ENCODE data around the gene NLK. TPM values are rescaled to one million over a fixed set of nuclear protein-coding genes. Genes with fewer than 3 reads are reported as not detected.

Gene NLK
- total RNA-seq, 4 donors from 2014 or later, result 7.7 to 20.8 (median 11.5) TPM

DNA sequence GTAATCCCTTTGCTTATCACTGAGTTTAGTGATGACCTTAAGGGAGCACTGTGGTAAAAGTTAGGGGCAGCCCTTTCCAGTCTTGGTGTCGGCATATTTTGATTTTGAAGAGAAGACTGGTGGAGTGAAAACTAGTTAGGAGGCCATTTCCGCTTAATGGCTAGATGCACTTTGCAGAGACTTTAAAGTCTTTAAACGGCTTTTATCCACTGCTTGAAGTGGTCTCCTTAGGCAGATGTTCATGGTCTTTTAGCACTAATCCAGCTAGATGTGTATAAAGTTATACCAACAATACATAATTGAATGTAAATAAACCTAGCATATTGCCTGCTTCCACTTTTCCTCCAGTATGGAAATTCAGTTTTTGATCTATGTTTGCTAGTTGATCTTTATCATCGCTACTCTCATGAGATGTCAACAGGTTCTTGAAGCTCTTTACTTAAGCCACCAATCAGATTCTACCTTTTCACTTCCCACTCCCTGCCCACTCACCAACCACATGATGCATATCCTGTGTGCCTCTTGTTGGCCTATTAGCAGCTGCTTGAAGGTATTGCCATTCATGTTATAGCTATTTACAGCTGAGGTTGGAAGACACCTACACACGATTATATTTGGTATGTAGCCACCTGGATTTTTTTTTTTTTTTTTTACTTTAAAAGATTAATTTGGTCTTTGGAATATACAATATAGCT lies 132.0 kb downstream of the NLK start:
- no peaks in the 10 kb centered on the region for H3K9me3 ChIP-seq
- H3K36me3 ChIP-seq, result no peaks in the 10 kb centered on the region
- WGBS, result 78% methylated on average over 5 of the region's 5 CpGs
- DNase-seq (ENCODE audit: low spot score in 2 of 2), result no peak
- TF ChIP-seq, protein P1, sequence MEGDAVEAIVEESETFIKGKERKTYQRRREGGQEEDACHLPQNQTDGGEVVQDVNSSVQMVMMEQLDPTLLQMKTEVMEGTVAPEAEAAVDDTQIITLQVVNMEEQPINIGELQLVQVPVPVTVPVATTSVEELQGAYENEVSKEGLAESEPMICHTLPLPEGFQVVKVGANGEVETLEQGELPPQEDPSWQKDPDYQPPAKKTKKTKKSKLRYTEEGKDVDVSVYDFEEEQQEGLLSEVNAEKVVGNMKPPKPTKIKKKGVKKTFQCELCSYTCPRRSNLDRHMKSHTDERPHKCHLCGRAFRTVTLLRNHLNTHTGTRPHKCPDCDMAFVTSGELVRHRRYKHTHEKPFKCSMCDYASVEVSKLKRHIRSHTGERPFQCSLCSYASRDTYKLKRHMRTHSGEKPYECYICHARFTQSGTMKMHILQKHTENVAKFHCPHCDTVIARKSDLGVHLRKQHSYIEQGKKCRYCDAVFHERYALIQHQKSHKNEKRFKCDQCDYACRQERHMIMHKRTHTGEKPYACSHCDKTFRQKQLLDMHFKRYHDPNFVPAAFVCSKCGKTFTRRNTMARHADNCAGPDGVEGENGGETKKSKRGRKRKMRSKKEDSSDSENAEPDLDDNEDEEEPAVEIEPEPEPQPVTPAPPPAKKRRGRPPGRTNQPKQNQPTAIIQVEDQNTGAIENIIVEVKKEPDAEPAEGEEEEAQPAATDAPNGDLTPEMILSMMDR (IDR thresholded peaks at IDR 0.05), result no peak
- no peak overlapping the region for H3K4me3 ChIP-seq
- H3K27me3 ChIP-seq, result no peaks in the 10 kb centered on the region
- H3K4me1 ChIP-seq, result no peaks in the 10 kb centered on the region
- no peak overlapping the region for H3K27ac ChIP-seq

DNA sequence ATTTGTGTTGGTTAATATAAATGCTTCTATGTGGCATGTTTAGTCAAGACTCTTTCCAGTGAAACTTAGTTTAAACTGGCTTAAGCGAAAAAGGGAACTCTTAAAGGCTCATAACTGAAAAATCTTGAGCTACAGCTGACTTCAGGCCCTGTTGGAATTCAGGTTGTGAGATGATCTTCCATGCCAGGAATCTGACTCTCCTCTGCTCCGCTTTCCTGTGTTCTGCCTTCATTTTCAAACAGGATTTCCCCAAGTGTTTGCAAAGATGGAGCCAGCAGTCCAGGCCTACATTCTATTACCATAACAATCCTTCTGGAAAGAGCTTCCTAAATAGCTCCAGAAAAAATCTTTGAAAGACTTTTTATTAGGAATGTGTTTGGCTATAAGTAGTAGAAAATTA lies 134.9 kb downstream of the NLK start:
- no peak overlapping the region for H3K4me3 ChIP-seq
- no peak overlapping the region for H3K27ac ChIP-seq
- H3K9me3 ChIP-seq, result no peaks in the 10 kb centered on the region
- peaks cover 4% of the 10 kb centered on the region for H3K36me3 ChIP-seq
- WGBS, result 96% methylated on average over 2 of the region's 2 CpGs
- H3K27me3 ChIP-seq, result no peaks in the 10 kb centered on the region
- no peak for TF ChIP-seq POLR2AphosphoS5 (IDR thresholded peaks at IDR 0.05)
- TF ChIP-seq EP300 (IDR thresholded peaks at IDR 0.05), result no peak
- TF ChIP-seq POLR2A (IDR thresholded peaks at IDR 0.05), result no peak
- TF ChIP-seq, protein P1 (IDR thresholded peaks at IDR 0.05), result no peak
- no peaks in the 10 kb centered on the region for H3K4me1 ChIP-seq
- no peak for DNase-seq (ENCODE audit: low spot score in 2 of 2)

DNA sequence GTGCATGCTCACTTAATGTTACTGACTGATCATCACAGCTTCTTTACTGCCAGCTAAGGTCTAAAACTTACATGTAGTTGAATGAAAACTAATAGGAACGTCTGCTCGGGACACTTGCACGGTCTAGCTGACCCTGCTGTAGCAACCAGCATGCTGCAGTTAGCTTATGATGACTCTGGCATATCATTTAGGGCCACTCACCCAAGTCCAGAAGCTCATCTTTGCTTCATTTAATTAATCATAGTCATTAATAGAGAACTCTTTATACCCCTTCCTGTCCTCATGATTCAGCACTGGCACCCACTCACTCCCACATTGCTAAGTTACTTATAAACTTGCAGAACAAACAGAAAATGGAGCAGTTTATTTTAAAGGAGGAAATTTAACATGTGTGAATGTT lies 136.3 kb downstream of the NLK start:
- no peak overlapping the region for H3K4me3 ChIP-seq
- WGBS, result 98% methylated on average over 3 of the region's 3 CpGs
- H3K27ac ChIP-seq, result no peak overlapping the region
- H3K27me3 ChIP-seq, result no peaks in the 10 kb centered on the region
- TF ChIP-seq EP300 (IDR thresholded peaks at IDR 0.05) (no peak), POLR2AphosphoS5 (IDR thresholded peaks at IDR 0.05) (no peak), POLR2A (IDR thresholded peaks at IDR 0.05) (no peak)
- TF ChIP-seq, protein P1 (IDR thresholded peaks at IDR 0.05), result no peak
- H3K4me1 ChIP-seq, result no peaks in the 10 kb centered on the region
- peaks cover 4% of the 10 kb centered on the region for H3K36me3 ChIP-seq
- H3K9me3 ChIP-seq, result no peaks in the 10 kb centered on the region
- no peak for DNase-seq (ENCODE audit: low spot score in 2 of 2)

DNA sequence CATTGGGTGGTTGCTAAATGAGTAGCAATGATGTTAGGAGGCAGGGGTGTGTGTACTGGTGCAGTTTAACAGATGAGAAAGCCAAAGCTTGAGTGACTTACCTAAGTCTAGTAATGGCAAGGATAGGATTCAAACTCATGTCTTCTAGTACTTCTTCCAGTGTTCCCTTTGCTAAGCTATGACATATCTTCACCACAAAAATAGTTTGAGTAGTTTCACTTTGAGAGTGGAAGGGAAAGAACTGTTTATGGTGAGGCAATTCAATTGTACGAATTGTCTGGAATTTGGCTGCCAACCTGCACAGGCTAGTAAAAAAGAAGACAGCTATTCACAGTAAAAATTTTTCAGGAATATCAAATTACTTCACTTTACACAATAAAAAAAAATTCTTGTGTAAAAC lies 138.0 kb downstream of the NLK start:
- H3K4me3 ChIP-seq, result no peak overlapping the region
- TF ChIP-seq EP300 (IDR thresholded peaks at IDR 0.05) (no peak), POLR2AphosphoS5 (IDR thresholded peaks at IDR 0.05) (no peak), POLR2A (IDR thresholded peaks at IDR 0.05) (no peak)
- TF ChIP-seq, protein P1 (IDR thresholded peaks at IDR 0.05), result no peak

DNA sequence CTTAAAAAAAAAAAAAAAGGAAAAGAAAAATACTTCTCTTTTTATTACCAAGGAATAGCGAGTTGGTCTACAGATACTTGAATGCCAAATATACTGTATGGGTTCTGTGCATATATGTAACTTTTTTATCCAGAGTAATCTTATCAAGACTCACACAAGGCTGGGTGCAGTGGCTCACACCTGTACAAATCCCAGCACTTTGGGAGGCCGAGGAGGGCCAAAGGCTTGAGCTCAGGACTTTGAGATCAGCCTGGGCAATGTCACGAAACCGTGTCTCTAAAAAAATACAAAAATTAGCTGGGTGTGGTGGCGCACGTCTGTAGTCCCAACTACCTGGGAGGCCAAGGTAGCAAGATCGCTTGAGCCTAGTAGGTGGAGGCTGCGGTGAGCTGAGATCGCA lies 139.1 kb downstream of the NLK start:
- Histone ChIP-seq H3K27me3 (no peaks in the 10 kb centered on the region), H3K4me1 (no peaks in the 10 kb centered on the region), H3K4me3 (no peak overlapping the region), H3K36me3 (peaks cover 23% of the 10 kb centered on the region), H3K9me3 (no peaks in the 10 kb centered on the region), H3K27ac (no peak overlapping the region)
- 96% methylated on average over 9 of the region's 9 CpGs for WGBS
- TF ChIP-seq POLR2A (IDR thresholded peaks at IDR 0.05) (no peak), POLR2AphosphoS5 (IDR thresholded peaks at IDR 0.05) (no peak), EP300 (IDR thresholded peaks at IDR 0.05) (no peak)
- TF ChIP-seq, protein P1 (IDR thresholded peaks at IDR 0.05), result no peak
- DNase-seq (ENCODE audit: low spot score in 2 of 2), result no peak

More for the DNA sequence above, 138.0 kb downstream of the NLK start:
- 73% methylated on average over 1 of the region's 1 CpG for WGBS
- no peak for DNase-seq (ENCODE audit: low spot score in 2 of 2)
- Histone ChIP-seq H3K36me3 (peaks cover 14% of the 10 kb centered on the region), H3K27ac (no peak overlapping the region), H3K9me3 (no peaks in the 10 kb centered on the region), H3K27me3 (no peaks in the 10 kb centered on the region), H3K4me1 (no peaks in the 10 kb centered on the region)

Measured in suprapubic skin (tissue), 4 donors.